ENCODE data around the gene GBF1. TPM values are rescaled to one million over a fixed set of nuclear protein-coding genes. Genes with fewer than 3 reads are reported as not detected.

Gene GBF1
- total and polyA plus RNA-seq, 2 of the 13 experiments (the other 11 are each of a cell fraction or from before 2014, with no cell fraction given) = 17.1 to 21.9 TPM

DNA sequence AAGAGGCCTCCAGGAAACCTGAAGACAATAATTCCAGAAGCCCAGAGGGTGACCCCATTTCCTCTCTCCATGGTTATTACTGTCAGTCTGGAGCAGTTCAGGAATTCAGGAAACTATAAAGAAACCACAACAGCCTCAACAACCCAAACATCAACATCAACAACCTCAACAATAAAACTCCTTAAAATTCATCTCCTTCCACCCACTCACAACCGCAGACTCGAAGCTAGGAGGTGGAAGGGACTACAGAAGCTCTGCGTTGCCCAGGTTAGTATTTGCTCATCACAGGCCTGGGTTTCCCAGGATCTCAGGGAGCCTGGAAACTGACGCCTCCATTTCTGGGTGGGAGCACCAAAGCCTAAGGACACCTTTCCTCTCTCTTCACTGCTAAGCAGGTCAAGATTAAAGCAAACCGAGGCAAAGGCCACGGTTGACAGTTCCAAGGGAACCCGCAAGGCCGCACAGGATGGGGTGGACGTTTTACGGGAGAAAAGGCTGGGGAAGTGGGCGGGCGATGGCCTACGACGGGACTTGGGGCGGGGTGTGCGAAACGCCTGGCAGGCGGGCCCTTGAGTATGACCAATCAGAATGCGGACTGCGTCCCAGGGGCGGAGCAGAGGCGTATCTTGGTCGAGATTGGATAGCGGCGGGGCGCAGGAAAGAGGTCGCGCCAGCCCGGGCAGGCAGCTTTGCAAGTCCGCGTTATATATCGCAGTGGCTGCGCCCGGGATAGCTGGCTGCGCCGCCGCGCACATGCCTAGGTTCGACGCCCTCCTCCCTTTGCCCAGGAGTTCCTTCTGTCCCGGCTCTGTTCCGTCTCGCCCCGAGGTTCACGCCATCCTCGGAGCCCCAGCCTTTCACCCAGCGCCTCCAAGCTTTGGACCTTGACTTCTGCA lies 19.4 kb upstream of the GBF1 start, which contains the start of gene ELOVL3 (continued):
- TF ChIP-seq SALL1 (CRISPR knock-in tag; IDR thresholded peaks at IDR 0.05) = peak; percentile 97
- TF ChIP-seq, protein P1, sequence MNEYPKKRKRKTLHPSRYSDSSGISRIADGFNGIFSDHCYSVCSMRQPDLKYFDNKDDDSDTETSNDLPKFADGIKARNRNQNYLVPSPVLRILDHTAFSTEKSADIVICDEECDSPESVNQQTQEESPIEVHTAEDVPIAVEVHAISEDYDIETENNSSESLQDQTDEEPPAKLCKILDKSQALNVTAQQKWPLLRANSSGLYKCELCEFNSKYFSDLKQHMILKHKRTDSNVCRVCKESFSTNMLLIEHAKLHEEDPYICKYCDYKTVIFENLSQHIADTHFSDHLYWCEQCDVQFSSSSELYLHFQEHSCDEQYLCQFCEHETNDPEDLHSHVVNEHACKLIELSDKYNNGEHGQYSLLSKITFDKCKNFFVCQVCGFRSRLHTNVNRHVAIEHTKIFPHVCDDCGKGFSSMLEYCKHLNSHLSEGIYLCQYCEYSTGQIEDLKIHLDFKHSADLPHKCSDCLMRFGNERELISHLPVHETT (CRISPR knock-in tag; conservative IDR thresholded peaks at IDR 0.05) = no peak; the same call in 1 of the 2 replicates
- TF ChIP-seq, protein P2, sequence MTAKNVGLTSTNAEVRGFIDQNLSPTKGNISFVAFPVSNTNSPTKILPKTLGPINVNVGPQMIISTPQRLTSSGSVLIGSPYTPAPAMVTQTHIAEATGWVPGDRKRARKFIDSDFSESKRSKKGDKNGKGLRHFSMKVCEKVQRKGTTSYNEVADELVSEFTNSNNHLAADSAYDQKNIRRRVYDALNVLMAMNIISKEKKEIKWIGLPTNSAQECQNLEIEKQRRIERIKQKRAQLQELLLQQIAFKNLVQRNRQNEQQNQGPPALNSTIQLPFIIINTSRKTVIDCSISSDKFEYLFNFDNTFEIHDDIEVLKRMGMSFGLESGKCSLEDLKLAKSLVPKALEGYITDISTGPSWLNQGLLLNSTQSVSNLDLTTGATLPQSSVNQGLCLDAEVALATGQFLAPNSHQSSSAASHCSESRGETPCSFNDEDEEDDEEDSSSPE (CRISPR knock-in tag; IDR thresholded peaks at IDR 0.05) = peak; percentile 95
- TF ChIP-seq HNRNPLL (IDR thresholded peaks at IDR 0.05; ENCODE audit: low read depth, low read length, poor library complexity, severe bottlenecking) = peak; percentile 79
- TF ChIP-seq, protein P3, sequence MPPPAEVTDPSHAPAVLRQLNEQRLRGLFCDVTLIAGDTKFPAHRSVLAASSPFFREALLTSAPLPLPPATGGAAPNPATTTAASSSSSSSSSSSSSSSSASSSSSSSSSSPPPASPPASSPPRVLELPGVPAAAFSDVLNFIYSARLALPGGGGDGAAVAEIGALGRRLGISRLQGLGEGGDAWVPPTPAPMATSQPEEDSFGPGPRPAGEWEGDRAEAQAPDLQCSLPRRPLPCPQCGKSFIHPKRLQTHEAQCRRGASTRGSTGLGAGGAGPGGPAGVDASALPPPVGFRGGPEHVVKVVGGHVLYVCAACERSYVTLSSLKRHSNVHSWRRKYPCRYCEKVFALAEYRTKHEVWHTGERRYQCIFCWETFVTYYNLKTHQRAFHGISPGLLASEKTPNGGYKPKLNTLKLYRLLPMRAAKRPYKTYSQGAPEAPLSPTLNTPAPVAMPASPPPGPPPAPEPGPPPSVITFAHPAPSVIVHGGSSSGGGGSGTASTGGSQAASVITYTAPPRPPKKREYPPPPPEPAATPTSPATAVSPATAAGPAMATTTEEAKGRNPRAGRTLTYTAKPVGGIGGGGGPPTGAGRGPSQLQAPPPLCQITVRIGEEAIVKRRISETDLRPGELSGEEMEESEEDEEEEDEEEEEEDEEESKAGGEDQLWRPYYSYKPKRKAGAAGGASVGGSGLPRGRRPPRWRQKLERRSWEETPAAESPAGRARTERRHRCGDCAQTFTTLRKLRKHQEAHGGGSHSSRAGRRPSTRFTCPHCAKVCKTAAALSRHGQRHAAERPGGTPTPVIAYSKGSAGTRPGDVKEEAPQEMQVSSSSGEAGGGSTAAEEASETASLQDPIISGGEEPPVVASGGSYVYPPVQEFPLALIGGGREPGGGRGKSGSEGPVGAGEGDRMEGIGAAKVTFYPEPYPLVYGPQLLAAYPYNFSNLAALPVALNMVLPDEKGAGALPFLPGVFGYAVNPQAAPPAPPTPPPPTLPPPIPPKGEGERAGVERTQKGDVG (CRISPR knock-in tag; IDR thresholded peaks at IDR 0.05; ENCODE audit: borderline replicate concordance) = peak; percentile 95; the same call in 1 of the 2 replicates
- no peak for TF ChIP-seq GPN1 (CRISPR knock-in tag; IDR thresholded peaks at IDR 0.05; ENCODE audit: borderline replicate concordance)
- TF ChIP-seq, protein P4, sequence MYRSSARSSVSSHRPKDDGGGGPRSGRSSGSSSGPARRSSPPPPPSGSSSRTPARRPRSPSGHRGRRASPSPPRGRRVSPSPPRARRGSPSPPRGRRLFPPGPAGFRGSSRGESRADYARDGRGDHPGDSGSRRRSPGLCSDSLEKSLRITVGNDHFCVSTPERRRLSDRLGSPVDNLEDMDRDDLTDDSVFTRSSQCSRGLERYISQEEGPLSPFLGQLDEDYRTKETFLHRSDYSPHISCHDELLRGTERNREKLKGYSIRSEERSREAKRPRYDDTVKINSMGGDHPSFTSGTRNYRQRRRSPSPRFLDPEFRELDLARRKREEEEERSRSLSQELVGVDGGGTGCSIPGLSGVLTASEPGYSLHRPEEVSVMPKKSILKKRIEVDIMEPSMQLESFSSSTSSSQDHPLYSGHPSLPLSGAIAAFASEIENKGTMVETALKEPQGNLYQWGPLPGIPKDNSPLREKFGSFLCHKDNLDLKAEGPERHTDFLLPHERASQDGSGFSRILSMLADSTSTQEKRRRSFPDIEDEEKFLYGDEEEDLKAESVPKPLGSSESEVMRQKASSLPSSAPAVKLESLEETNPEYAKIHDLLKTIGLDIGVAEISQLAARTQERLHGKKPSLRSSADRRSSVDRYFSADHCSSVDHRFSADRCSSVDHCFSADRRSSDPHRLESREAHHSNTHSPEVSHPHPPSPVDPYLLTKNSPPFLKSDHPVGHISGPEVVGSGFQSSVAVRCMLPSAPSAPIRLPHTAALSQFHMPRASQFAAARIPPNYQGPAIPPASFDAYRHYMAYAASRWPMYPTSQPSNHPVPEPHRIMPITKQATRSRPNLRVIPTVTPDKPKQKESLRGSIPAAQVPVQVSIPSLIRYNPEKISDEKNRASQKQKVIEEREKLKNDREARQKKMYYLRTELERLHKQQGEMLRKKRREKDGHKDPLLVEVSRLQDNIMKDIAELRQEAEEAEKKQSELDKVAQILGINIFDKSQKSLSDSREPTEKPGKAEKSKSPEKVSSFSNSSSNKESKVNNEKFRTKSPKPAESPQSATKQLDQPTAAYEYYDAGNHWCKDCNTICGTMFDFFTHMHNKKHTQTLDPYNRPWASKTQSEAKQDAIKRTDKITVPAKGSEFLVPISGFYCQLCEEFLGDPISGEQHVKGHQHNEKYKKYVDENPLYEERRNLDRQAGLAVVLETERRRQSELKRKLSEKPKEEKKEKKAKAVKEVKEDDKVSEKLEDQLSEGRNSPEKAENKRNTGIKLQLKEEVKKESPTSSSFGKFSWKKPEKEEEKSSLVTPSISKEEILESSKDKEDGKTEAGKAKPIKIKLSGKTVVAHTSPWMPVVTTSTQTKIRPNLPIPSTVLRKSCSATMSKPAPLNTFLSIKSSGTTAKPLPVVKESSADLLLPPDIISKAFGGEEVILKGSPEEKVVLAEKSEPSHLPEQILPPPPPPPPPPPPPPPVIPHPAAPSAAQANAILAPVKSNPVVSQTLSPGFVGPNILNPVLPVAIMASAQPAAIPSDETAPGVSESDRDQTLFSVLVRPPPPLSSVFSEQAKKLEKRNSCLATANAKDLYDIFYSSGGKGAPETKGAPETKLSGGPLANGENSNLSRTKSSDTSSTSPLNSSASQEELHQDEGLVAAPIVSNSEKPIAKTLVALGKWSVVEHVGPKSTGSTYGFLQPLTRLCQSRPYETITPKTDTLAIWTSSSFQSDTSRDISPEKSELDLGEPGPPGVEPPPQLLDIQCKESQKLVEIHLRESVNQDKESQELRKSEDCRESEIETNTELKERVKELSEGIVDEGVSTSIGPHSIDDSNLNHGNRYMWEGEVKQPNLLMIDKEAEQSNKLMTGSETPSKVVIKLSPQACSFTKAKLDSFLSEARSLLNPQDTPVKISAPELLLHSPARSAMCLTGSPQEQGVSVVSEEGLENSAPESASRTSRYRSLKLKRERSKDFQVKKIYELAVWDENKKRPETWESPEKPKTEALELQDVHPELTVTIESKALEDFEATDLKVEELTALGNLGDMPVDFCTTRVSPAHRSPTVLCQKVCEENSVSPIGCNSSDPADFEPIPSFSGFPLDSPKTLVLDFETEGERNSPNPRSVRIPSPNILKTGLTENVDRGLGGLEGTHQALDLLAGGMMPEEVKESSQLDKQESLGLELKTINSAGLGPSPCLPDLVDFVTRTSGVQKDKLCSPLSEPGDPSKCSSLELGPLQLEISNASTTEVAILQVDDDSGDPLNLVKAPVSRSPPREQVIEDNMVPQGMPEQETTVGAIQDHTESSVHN (CRISPR knock-in tag; IDR thresholded peaks at IDR 0.05) = peak; percentile 78; the same call in 1 of the 2 replicates
- peak; percentile 59; the same call in 1 of the 2 replicates for TF ChIP-seq GLI4 (CRISPR knock-in tag; IDR thresholded peaks at IDR 0.05; ENCODE audit: borderline replicate concordance)
- peak; percentile 86; the same call in 1 of the 2 replicates for TF ChIP-seq NAIF1 (CRISPR knock-in tag; IDR thresholded peaks at IDR 0.05; ENCODE audit: borderline replicate concordance)
- peak; percentile 50; the same call in 1 of the 2 replicates for TF ChIP-seq RXRB (CRISPR knock-in tag; IDR thresholded peaks at IDR 0.05; ENCODE audit: borderline replicate concordance)
- TF ChIP-seq ZNF747 (CRISPR knock-in tag; IDR thresholded peaks at IDR 0.05; ENCODE audit: borderline replicate concordance) = 0 out of 2 replicates have a peak, but pooled peaks have one; percentile 81
- TF ChIP-seq ARHGAP35 (CRISPR knock-in tag; IDR thresholded peaks at IDR 0.05; ENCODE audit: borderline replicate concordance) = peak; percentile 80
